EH (cell line): ENCODE data around the gene NPAS3.

ENCODE experiments used
- DNase-seq: peaks from one replicate; pipeline ENCODE4 v3.0.0-alpha.2; 2015; ENCODE audit warnings: low read depth

NPAS3 gene

DNA sequence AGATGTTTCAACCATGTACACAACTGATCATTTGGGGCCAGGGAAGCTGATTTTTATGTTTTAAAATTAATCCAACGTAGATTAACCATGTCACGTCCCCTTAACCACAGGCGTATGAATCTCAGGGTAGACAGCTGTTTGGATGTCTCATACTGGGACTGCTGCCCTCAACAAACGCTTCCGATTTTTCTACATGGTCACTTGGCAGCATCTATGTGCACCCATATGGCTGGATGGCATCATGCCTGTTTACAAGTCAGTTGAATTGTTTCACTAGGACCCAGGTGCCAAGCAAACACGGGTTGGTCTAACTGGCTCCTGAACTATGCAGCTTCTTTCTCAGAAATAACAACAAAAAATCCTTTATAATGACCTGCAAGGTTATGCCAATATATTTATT, 393.8 kb downstream of the NPAS3 start:
- DNase-seq, result no peak

GRCh38 chr14:33335366-33335765, 396.7 kb downstream of the NPAS3 start:
- no peak for DNase-seq

- DNase-seq, result no peak
These were observed 403.8 kb downstream of the NPAS3 start for GRCh38 chr14:33342299-33342974.

GRCh38 chr14:33343016-33343415, 404.3 kb downstream of the NPAS3 start:
- DNase-seq, result no peak

DNA sequence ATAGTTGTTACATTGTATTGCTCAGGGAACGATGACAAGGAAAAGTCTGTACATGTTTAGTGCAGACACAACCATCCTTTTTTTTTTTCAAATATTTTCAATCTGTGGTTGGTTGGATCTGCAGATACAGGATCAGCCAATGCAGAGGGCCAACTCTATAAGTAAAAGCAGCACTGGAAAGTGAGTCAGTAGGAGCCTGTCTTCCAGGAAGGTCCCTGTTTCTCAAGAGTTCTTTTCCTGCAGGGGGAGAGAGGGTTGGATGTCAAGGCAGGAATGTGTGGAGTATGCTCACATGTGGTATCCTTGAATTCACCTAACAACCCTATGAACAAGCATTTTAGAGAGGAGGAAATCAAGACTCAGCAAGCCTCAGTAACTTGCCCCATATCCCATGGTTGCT, 409.1 kb downstream of the NPAS3 start:
- DNase-seq, result no peak

- DNase-seq, result no peak
These were observed 409.8 kb downstream of the NPAS3 start for GRCh38 chr14:33348510-33348909.

- no peak for DNase-seq
These were observed 411.2 kb downstream of the NPAS3 start for GRCh38 chr14:33349871-33350270.

- DNase-seq, result no peak
These were observed 411.8 kb downstream of the NPAS3 start for GRCh38 chr14:33350366-33350990.

GRCh38 chr14:33352821-33353220, 414.1 kb downstream of the NPAS3 start:
- DNase-seq, result no peak

GRCh38 chr14:33356181-33356580, 417.5 kb downstream of the NPAS3 start:
- DNase-seq, result no peak

- no peak for DNase-seq
These were observed 418.7 kb downstream of the NPAS3 start for GRCh38 chr14:33357225-33358010.

- DNase-seq, result no peak
These were observed 420.7 kb downstream of the NPAS3 start for GRCh38 chr14:33359288-33359881.

GRCh38 chr14:33362934-33363333, 424.3 kb downstream of the NPAS3 start:
- no peak for DNase-seq

DNA sequence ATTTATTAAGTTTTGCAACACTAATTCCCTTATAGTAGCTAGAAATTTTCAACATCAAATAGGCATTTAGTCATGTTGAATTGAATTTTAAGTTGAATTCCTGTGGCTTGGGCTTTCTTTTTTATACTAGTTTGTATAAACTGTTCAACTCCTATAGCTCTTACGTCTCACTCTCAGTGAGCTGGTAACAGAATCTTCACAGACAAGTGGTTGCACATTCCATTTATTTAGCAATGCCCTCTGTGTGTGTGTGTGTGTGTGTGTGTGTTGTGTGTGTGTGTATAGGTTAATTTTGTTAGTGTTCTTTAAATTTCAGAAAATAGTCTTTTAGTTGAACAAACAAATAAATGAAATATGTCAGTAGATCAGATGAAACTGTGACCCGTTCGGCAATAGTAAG, 425.0 kb downstream of the NPAS3 start:
- DNase-seq, result no peak

- no peak for DNase-seq
These were observed 425.8 kb downstream of the NPAS3 start for GRCh38 chr14:33364466-33364865.

- no peak for DNase-seq
These were observed 430.4 kb downstream of the NPAS3 start for GRCh38 chr14:33369041-33369440.

- no peak for DNase-seq
These were observed 431.3 kb downstream of the NPAS3 start for GRCh38 chr14:33369972-33370371.

- DNase-seq, result no peak
These were observed 431.7 kb downstream of the NPAS3 start for GRCh38 chr14:33370426-33370825.

- no peak for DNase-seq
These were observed 436.5 kb downstream of the NPAS3 start for GRCh38 chr14:33375196-33375595.

GRCh38 chr14:33375786-33376185, 437.1 kb downstream of the NPAS3 start:
- no peak for DNase-seq

DNA sequence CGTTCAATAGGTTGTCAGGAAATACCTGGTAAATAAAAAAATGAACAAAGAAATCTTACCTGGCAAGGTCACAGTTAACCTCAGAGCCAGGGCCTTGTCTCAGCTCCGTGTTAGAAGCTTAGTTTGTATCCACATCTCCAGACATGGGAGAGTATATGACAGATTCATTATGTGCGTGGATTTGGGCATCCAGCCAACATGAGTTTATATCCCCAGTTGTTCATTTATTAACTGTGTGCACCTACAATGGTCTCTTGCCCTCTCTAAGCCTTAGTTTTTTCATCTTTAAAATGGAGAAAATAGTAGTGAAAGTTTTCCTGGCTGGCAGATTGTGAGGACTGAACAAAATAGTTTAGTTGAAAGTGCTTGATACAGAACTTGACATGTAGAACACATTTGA, 437.8 kb downstream of the NPAS3 start:
- DNase-seq, result no peak

DNA sequence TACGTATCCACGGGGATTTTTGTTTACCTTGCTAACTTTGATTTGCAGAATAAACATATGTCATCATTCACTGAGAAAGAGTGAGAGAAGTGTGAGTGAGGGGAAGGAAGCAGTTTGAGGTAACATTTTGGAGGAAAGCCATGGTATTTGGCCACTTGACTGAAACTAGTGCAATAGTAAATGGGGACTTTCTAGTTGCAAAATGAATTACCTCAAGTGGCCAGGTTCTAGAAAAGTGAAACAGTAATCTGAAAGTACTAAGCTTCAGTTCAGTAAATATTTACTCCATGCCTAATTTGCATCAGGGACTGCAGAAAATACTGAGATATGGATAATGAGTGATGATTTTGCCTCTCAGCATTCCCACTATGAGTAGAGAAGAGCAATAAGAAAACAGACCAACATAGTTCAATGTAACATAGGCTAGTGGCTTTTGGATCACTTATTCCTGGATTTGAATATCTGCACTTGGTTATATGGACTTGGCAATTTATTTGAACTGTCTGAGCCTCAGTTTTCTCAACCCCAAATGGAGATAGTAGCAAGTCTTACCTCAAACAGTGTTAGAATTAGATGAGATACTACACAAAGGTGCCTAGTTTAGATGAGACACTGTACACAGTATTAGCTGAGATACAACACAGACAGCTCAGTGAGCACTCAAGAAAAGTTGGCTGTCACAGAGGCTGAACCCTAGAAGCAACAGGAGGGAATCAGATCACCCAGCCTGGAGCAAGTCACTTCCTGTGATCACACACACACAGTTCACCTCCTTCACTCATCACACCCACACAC, 439.1 kb downstream of the NPAS3 start:
- no peak for DNase-seq
